H1 (cell line): ENCODE measurements around the gene STIM2.

Source experiments
- EP300 ChIP-seq, 2 experiments: IDR thresholded peaks; 1 replicate in 1 of 2; 2 replicates in 1 of 2; pipeline ENCODE4 v1.6.1; 2011 to 2012; ENCODE audit warnings: low read depth in 2 of 2, low read length in 2 of 2, mild to moderate bottlenecking in 2 of 2, borderline replicate concordance in 1 of 2, inconsistent platforms in 1 of 2, moderate library complexity in 1 of 2
- GABPA ChIP-seq: IDR thresholded peaks from 2 replicates; pipeline ENCODE4 v1.6.1; 2011; ENCODE audit warnings: mild to moderate bottlenecking, low read length, moderate library complexity, borderline replicate concordance; ENCODE audit not compliant: insufficient read depth
- JUND ChIP-seq: IDR thresholded peaks from 2 replicates; pipeline ENCODE4 v1.6.1; 2011; ENCODE audit warnings: mild to moderate bottlenecking, improper control_type of control experiment, low read length
- POLR2AphosphoS5 ChIP-seq: IDR thresholded peaks from 2 replicates; pipeline ENCODE4 v1.6.1; 2011; ENCODE audit warnings: low read depth, low read length
- RAD21 ChIP-seq, 2 experiments: IDR thresholded peaks in 1 of 2; conservative IDR thresholded peaks in 1 of 2; 2 replicates each; pipeline ENCODE4 v1.6.1; 2011; ENCODE audit warnings: low read depth in 2 of 2, low read length in 2 of 2, improper control_type of control experiment in 1 of 2, inconsistent platforms in 1 of 2, mild to moderate bottlenecking in 1 of 2, moderate library complexity in 1 of 2
- SP2 ChIP-seq: IDR thresholded peaks from 2 replicates; pipeline ENCODE4 v1.6.1; 2012; ENCODE audit warnings: mild to moderate bottlenecking, low read length, inconsistent platforms
- TEAD4 ChIP-seq: IDR thresholded peaks from 2 replicates; pipeline ENCODE4 v1.6.1; 2012; ENCODE audit warnings: low read depth, low read length, inconsistent platforms, mixed read lengths
- YY1 ChIP-seq: IDR thresholded peaks from 2 replicates; pipeline ENCODE4 v1.6.1; 2011; ENCODE audit warnings: low read depth, mild to moderate bottlenecking, low read length
- ZNF274 ChIP-seq: IDR thresholded peaks from 2 replicates; pipeline ENCODE4 v1.7.0; 2012; ENCODE audit warnings: low read length, borderline replicate concordance; ENCODE audit errors: extremely low read depth
- TF ChIP-seq, protein P1 (sequence below): IDR thresholded peaks from 2 replicates; pipeline ENCODE4 v1.6.1; 2011; ENCODE audit warnings: low read length, improper control_type of control experiment
- TF ChIP-seq, protein P2 (sequence below): IDR thresholded peaks from 2 replicates; pipeline ENCODE4 v1.6.1; 2011; ENCODE audit warnings: low read depth, mild to moderate bottlenecking, low read length; ENCODE audit not compliant: insufficient read depth
- TF ChIP-seq, protein P3 (sequence below), 3 experiments: IDR thresholded peaks; 1 replicate in 2 of 3; 2 replicates in 1 of 3; pipeline versions ENCODE4 v1.5.1 to v1.6.1; 2011; ENCODE audit warnings: low read length in 3 of 3, mild to moderate bottlenecking in 3 of 3, inconsistent platforms in 2 of 3, low read depth in 1 of 3, moderate library complexity in 1 of 3; ENCODE audit not compliant: insufficient read depth in 1 of 3; ENCODE audit errors: control extremely low read depth in 1 of 3

DNA sequence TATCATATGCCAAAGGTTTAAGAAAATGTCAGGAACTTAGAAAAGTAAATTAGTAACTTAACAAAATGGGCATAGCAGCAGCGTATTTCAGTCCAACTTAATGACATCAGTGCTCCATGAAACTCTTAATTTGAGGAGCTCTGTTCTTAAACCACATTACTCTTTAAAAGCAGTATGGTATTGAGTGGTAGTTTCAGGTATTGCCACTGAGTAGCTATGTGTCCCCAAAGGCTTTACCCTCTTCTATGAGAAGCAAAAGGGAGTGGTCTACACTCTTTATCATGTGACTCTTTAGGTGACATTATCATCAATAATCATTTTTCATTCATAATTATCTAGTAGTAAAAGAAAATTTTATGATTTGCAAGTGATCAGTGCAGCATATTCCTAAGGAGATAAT lies 158.3 kb downstream of the STIM2 start:
- TF ChIP-seq JUND, result no peak
- TF ChIP-seq YY1, result no peak
- TF ChIP-seq, protein P1, sequence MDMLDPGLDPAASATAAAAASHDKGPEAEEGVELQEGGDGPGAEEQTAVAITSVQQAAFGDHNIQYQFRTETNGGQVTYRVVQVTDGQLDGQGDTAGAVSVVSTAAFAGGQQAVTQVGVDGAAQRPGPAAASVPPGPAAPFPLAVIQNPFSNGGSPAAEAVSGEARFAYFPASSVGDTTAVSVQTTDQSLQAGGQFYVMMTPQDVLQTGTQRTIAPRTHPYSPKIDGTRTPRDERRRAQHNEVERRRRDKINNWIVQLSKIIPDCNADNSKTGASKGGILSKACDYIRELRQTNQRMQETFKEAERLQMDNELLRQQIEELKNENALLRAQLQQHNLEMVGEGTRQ, result no peak
- TF ChIP-seq, protein P2, sequence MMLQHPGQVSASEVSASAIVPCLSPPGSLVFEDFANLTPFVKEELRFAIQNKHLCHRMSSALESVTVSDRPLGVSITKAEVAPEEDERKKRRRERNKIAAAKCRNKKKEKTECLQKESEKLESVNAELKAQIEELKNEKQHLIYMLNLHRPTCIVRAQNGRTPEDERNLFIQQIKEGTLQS, result no peak
- no peak for TF ChIP-seq EP300 (IDR thresholded peaks at IDR 0.05; ENCODE audit: borderline replicate concordance in 1 of 2, low read depth in 2 of 2, low read length in 2 of 2)
- no peak for TF ChIP-seq ZNF274
- TF ChIP-seq RAD21 (IDR thresholded peaks at IDR 0.05 in 1 of 2, conservative IDR thresholded peaks at IDR 0.05 in 1 of 2; ENCODE audit: low read depth in 2 of 2, low read length in 2 of 2), result no peak
- TF ChIP-seq, protein P3, sequence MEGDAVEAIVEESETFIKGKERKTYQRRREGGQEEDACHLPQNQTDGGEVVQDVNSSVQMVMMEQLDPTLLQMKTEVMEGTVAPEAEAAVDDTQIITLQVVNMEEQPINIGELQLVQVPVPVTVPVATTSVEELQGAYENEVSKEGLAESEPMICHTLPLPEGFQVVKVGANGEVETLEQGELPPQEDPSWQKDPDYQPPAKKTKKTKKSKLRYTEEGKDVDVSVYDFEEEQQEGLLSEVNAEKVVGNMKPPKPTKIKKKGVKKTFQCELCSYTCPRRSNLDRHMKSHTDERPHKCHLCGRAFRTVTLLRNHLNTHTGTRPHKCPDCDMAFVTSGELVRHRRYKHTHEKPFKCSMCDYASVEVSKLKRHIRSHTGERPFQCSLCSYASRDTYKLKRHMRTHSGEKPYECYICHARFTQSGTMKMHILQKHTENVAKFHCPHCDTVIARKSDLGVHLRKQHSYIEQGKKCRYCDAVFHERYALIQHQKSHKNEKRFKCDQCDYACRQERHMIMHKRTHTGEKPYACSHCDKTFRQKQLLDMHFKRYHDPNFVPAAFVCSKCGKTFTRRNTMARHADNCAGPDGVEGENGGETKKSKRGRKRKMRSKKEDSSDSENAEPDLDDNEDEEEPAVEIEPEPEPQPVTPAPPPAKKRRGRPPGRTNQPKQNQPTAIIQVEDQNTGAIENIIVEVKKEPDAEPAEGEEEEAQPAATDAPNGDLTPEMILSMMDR (IDR thresholded peaks at IDR 0.05; ENCODE audit: control extremely low read depth in 1 of 3, insufficient read depth in 1 of 3, low read depth in 1 of 3, low read length in 3 of 3), result no peak
- TF ChIP-seq SP2, result no peak
- TF ChIP-seq TEAD4, result no peak
- TF ChIP-seq GABPA, result no peak
- TF ChIP-seq POLR2AphosphoS5, result no peak
